HCT116 (cell line): ENCODE measurements around the gene WASF1. TPM values are rescaled to one million over a fixed set of nuclear protein-coding genes. Genes with fewer than 3 reads are reported as not detected.

Experiments
- ATAC-seq: fragments of 200-7000 bp; cut with Tn5 transposase; 2 replicates; pipeline ENCODE4 v1.9.1; 2020; ENCODE audit warnings: mild to moderate bottlenecking, moderate library complexity
- BruUV-seq: library from RNA; stranded (reverse); fragments of 400-500 nt; replicated peaks from 2 replicates; lab custom pipeline; 2021; lab: Mats Ljungman, UMichigan
- CTCF ChIA-PET: fragments of 300-600 bp; sonication (Branson Sonifier 250); formaldehyde crosslinking; loops from one replicate; lab custom pipeline; 2021; ENCODE audit warnings: antibody characterized with exemption; lab: Charles Lee
- POLR2A ChIA-PET: fragments of 300-600, 350-600 bp; sonication (Branson Sonifier 250); formaldehyde crosslinking; loops from one replicate; lab custom pipeline; 2021; ENCODE audit warnings: antibody characterized with exemption; lab: Charles Lee
- RAD21 ChIA-PET, 2 experiments: fragments of 300-600 bp; sonication (Branson Sonifier 250); formaldehyde crosslinking; loops; one replicate each; lab custom pipeline; 2023; ENCODE audit warnings: low total read pairs in 2 of 2; ENCODE audit not compliant: uncharacterized antibody in 2 of 2, unreplicated experiment in 2 of 2, low non-redundant PET in 1 of 2; lab: Charles Lee
- DNase-seq: peaks from one replicate; pipeline ENCODE4 v3.0.0-alpha.2; 2010; ENCODE audit warnings: low read depth, low spot score
- H2AFZ ChIP-seq: fragments of 200-600 bp; shearing (Covaris generic), sonication (generic); 2 replicates; pipeline ENCODE4 v1.6.1; 2017; ENCODE audit warnings: low read depth, mixed run types, mixed read lengths, antibody characterized with exemption, low read length; ENCODE audit not compliant: poor library complexity, severe bottlenecking
- H3K27ac ChIP-seq: 2 replicates; pipeline ENCODE4 v1.5.1; 2012; ENCODE audit warnings: low read depth, low read length
- H3K27me3 ChIP-seq: fragments of 200-600 bp; sonication (generic); 2 replicates; pipeline ENCODE4 v1.6.1; 2016; ENCODE audit warnings: mixed run types, low read length, mixed read lengths; ENCODE audit not compliant: insufficient read depth
- H3K36me3 ChIP-seq, 2 experiments: fragments of 200-500 bp in 1 of 2; fragments of 200-600 bp in 1 of 2; sonication (Bioruptor generic) in 1 of 2; sonication (generic) in 1 of 2; 2 replicates each; pipeline versions ENCODE4 v1.5.1 to v1.6.1; 2014 to 2016; ENCODE audit warnings: low read length in 2 of 2, inconsistent platforms in 1 of 2, mixed read lengths in 1 of 2, mixed run types in 1 of 2; ENCODE audit not compliant: insufficient read depth in 2 of 2, control insufficient read depth in 1 of 2
- H3K4me1 ChIP-seq, 2 experiments: fragments of 200-600 bp in 1 of 2; sonication (generic) in 1 of 2; 2 replicates each; pipeline versions ENCODE4 v1.5.1 to v1.6.1; 2012 to 2017; ENCODE audit warnings: low read length in 2 of 2, inconsistent platforms in 1 of 2, mild to moderate bottlenecking in 1 of 2, mixed read lengths in 1 of 2, mixed run types in 1 of 2, moderate library complexity in 1 of 2; ENCODE audit not compliant: insufficient read depth in 2 of 2, control insufficient read depth in 1 of 2
- H3K4me2 ChIP-seq: fragments of 200-600 bp; sonication (generic); 2 replicates; pipeline ENCODE4 v1.6.1; 2017; ENCODE audit warnings: mixed run types, low read length, mixed read lengths
- H3K4me3 ChIP-seq, 2 experiments: fragments of 200-600 bp in 1 of 2; sonication (generic) in 1 of 2; replicated peaks in 1 of 2; 2 replicates each; pipeline ENCODE4 v1.5.1; 2011 to 2016; ENCODE audit warnings: low read length in 2 of 2, control low read depth in 1 of 2, low read depth in 1 of 2, mild to moderate bottlenecking in 1 of 2, mixed read lengths in 1 of 2, mixed run types in 1 of 2
- H3K79me2 ChIP-seq: fragments of 200-600 bp; sonication (generic); 2 replicates; pipeline ENCODE4 v1.6.1; 2017; ENCODE audit warnings: mild to moderate bottlenecking, mixed run types, low read length, moderate library complexity, mixed read lengths; ENCODE audit not compliant: insufficient read depth
- H3K9ac ChIP-seq: fragments of 200-600 bp; sonication (generic); 2 replicates; pipeline ENCODE4 v1.6.1; 2016; ENCODE audit warnings: low read length, mixed read lengths
- H3K9me2 ChIP-seq: fragments of 200-600 bp; sonication (generic), shearing (Covaris generic); 2 replicates; pipeline ENCODE4 v1.6.1; 2017; ENCODE audit warnings: mixed run types, mild to moderate bottlenecking, moderate library complexity; ENCODE audit not compliant: insufficient read depth
- H3K9me3 ChIP-seq, 2 experiments: fragments of 200-500 bp in 1 of 2; fragments of 200-600 bp in 1 of 2; sonication (Bioruptor generic) in 1 of 2; sonication (generic) in 1 of 2; 2 replicates each; pipeline ENCODE4 v1.6.1; 2014 to 2017; ENCODE audit warnings: low read length in 2 of 2, mixed read lengths in 2 of 2, inconsistent platforms in 1 of 2, low read depth in 1 of 2, mild to moderate bottlenecking in 1 of 2, mixed run types in 1 of 2, moderate library complexity in 1 of 2; ENCODE audit not compliant: control insufficient read depth in 1 of 2, insufficient read depth in 1 of 2
- H4K20me1 ChIP-seq: fragments of 200-600 bp; sonication (generic), shearing (Covaris generic); 2 replicates; pipeline ENCODE4 v1.6.1; 2017; ENCODE audit warnings: mixed run types, mild to moderate bottlenecking, moderate library complexity; ENCODE audit not compliant: insufficient read depth
- CEBPB ChIP-seq: IDR thresholded peaks from 2 replicates; pipeline ENCODE4 v1.6.1; 2012; ENCODE audit warnings: low read depth
- CTCF ChIP-seq, 3 experiments: fragments of 200-600 bp in 1 of 3; sonication (generic) in 1 of 3; IDR thresholded peaks in 2 of 3; conservative IDR thresholded peaks in 1 of 3; 2 replicates each; pipeline ENCODE4 v1.5.1; 2012 to 2017; ENCODE audit warnings: low read depth in 2 of 3, low read length in 2 of 3, antibody characterized with exemption in 1 of 3, borderline replicate concordance in 1 of 3, control low read depth in 1 of 3, mild to moderate bottlenecking in 1 of 3, mixed read lengths in 1 of 3, mixed run types in 1 of 3, moderate library complexity in 1 of 3; ENCODE audit not compliant: insufficient read depth in 1 of 3
- EGR1 ChIP-seq: IDR thresholded peaks from 2 replicates; pipeline ENCODE4 v1.6.1; 2012; ENCODE audit warnings: low read depth
- ELF1 ChIP-seq: IDR thresholded peaks from 2 replicates; pipeline ENCODE4 v1.6.1; 2012; ENCODE audit warnings: low read depth, borderline replicate concordance
- EZH2 ChIP-seq: fragments of 200-600 bp; sonication (generic); IDR thresholded peaks from 2 replicates; pipeline ENCODE4 v1.6.1; 2017; ENCODE audit warnings: antibody characterized with exemption, mixed run types
- FOSL1 ChIP-seq: IDR thresholded peaks from 2 replicates; pipeline ENCODE4 v1.6.1; 2012; ENCODE audit warnings: low read depth
- MAX ChIP-seq: IDR thresholded peaks from 2 replicates; pipeline ENCODE4 v1.6.1; 2012
- POLR2AphosphoS5 ChIP-seq: IDR thresholded peaks from 2 replicates; pipeline ENCODE4 v1.6.1; 2011; ENCODE audit warnings: mild to moderate bottlenecking, low read depth, low read length, moderate library complexity
- RAD21 ChIP-seq: IDR thresholded peaks from 2 replicates; pipeline ENCODE4 v1.6.1; 2012; ENCODE audit warnings: low read depth, mild to moderate bottlenecking
- SIN3A ChIP-seq: IDR thresholded peaks from 2 replicates; pipeline ENCODE4 v1.6.1; 2012; ENCODE audit warnings: low read depth
- SP1 ChIP-seq: IDR thresholded peaks from 2 replicates; pipeline ENCODE4 v1.6.1; 2012; ENCODE audit warnings: low read depth
- SRF ChIP-seq: IDR thresholded peaks from 2 replicates; pipeline ENCODE4 v1.6.1; 2012; ENCODE audit warnings: low read depth
- YY1 ChIP-seq: IDR thresholded peaks from 2 replicates; pipeline ENCODE4 v1.6.1; 2011; ENCODE audit warnings: low read length, low read depth, moderate library complexity, mild to moderate bottlenecking; ENCODE audit not compliant: insufficient replicate concordance; ENCODE audit errors: extremely low read depth
- ZBTB33 ChIP-seq: IDR thresholded peaks from 2 replicates; pipeline ENCODE4 v1.6.1; 2011; ENCODE audit warnings: mild to moderate bottlenecking, low read length, moderate library complexity; ENCODE audit not compliant: insufficient replicate concordance; ENCODE audit errors: extremely low read depth
- ZFX ChIP-seq: fragments of 450-650 bp; IDR thresholded peaks from 2 replicates; pipeline ENCODE4 v1.6.1; 2017
- ZNF274 ChIP-seq: fragments of 200-500 bp; sonication (Bioruptor generic); IDR thresholded peaks from 2 replicates; pipeline ENCODE4 v1.6.1; 2014; ENCODE audit warnings: mild to moderate bottlenecking, low read depth, low read length, inconsistent platforms
- intact Hi-C: fragments of 100-400 bp; cut with micrococcal nuclease; formaldehyde crosslinking; loops from 2 replicates; pipeline ENCODE4 v1.10.0; 2022
- total RNA-seq: library from RNA; stranded (reverse); gene quantifications from one replicate; pipeline ENCODE4 v1.2.1, GENCODE V29; 2021; ENCODE audit not compliant: unreplicated experiment

The WASF1 gene
- total RNA-seq, 1 experiment from 2014 or later, result 25.9 TPM

GRCh38 chr6:110093981-110094380 is 85.5 kb downstream of the WASF1 start:
- no peaks in the 10 kb centered on the region for H3K27me3 ChIP-seq
- CTCF ChIA-PET, result no interaction called here
- no peak overlapping the region for H3K4me2 ChIP-seq
- H3K79me2 ChIP-seq, result no peaks in the 10 kb centered on the region
- intact Hi-C loops, result no loop called here
- H4K20me1 ChIP-seq, result no peaks in the 10 kb centered on the region
- H3K4me3 ChIP-seq, result no peak overlapping the region
- no peaks in the 10 kb centered on the region for H3K9me3 ChIP-seq
- no TSS peak for BruUV-seq
- DNase-seq (no peak), ATAC-seq (no peak)
- H3K9ac ChIP-seq, result no peak overlapping the region
- no peaks in the 10 kb centered on the region for H3K36me3 ChIP-seq
- no peak overlapping the region for H2AFZ ChIP-seq
- no peak for TF ChIP-seq ZNF274
- TF ChIP-seq FOSL1, result no peak
- no peak for TF ChIP-seq YY1
- TF ChIP-seq ZFX, result no peak
- no peak for TF ChIP-seq CTCF (IDR thresholded peaks at IDR 0.05 in 2 of 3, conservative IDR thresholded peaks at IDR 0.05 in 1 of 3; ENCODE audit: borderline replicate concordance in 1 of 3, insufficient read depth in 1 of 3, low read depth in 2 of 3, low read length in 2 of 3)
- no peak for TF ChIP-seq ELF1
- no peak for TF ChIP-seq ZBTB33
- no peak for TF ChIP-seq EZH2
- no peak for TF ChIP-seq EGR1
- TF ChIP-seq RAD21, result no peak
- TF ChIP-seq SRF, result no peak
- no peak for TF ChIP-seq SIN3A
- no peak for TF ChIP-seq CEBPB
- TF ChIP-seq POLR2AphosphoS5, result no peak
- TF ChIP-seq MAX, result no peak
- no peak for TF ChIP-seq SP1
- POLR2A ChIA-PET, result no interaction called here
- H3K27ac ChIP-seq, result no peak overlapping the region
- H3K4me1 ChIP-seq, result no peaks in the 10 kb centered on the region
- RAD21 ChIA-PET, result no interaction called here
- no peaks in the 10 kb centered on the region for H3K9me2 ChIP-seq
